Smooth muscle cell (in vitro differentiated cells): ENCODE data around the gene PPM1M. TPM values are rescaled to one million over a fixed set of nuclear protein-coding genes. Genes with fewer than 3 reads are reported as not detected.

Source experiments
- DNase-seq: peaks from one replicate; lab custom pipeline; 2025; ENCODE audit not compliant: unreplicated experiment; lab: John Stamatoyannopoulos, UW
- H2AFZ ChIP-seq: fragments of 200-600 bp; sonication (generic); 2 replicates; pipeline ENCODE4 v1.6.0; 2016; ENCODE audit warnings: antibody characterized with exemption, low read depth, mild to moderate bottlenecking
- H3F3A ChIP-seq: fragments of 200-600 bp; sonication (generic); 2 replicates; pipeline ENCODE4 v1.6.0; 2017; ENCODE audit warnings: antibody characterized with exemption, low read depth
- H3K27ac ChIP-seq: fragments of 200-600 bp; sonication (generic); 2 replicates; pipeline ENCODE4 v1.5.1; 2016; ENCODE audit warnings: low read depth, mild to moderate bottlenecking
- H3K27me3 ChIP-seq: fragments of 200-600 bp; sonication (generic); 2 replicates; pipeline ENCODE4 v1.6.1; 2016; ENCODE audit warnings: low read depth, mild to moderate bottlenecking
- H3K36me3 ChIP-seq: fragments of 200-600 bp; sonication (generic); 2 replicates; pipeline ENCODE4 v1.5.1; 2016; ENCODE audit warnings: low read depth
- H3K4me1 ChIP-seq: fragments of 200-600 bp; sonication (generic); 2 replicates; pipeline ENCODE4 v1.5.1; 2016; ENCODE audit warnings: low read depth
- H3K4me2 ChIP-seq: fragments of 200-600 bp; sonication (generic); 2 replicates; pipeline ENCODE4 v1.6.0; 2016; ENCODE audit warnings: mild to moderate bottlenecking
- H3K4me3 ChIP-seq: fragments of 200-600 bp; sonication (generic); 2 replicates; pipeline ENCODE4 v1.5.1; 2016; ENCODE audit warnings: mild to moderate bottlenecking
- H3K79me2 ChIP-seq: fragments of 200-600 bp; sonication (generic); 2 replicates; pipeline ENCODE4 v1.6.0; 2016; ENCODE audit warnings: low read depth, mild to moderate bottlenecking
- H3K9ac ChIP-seq: fragments of 200-600 bp; sonication (generic); 2 replicates; pipeline ENCODE4 v1.6.0; 2016; ENCODE audit warnings: low read depth
- H3K9me3 ChIP-seq: fragments of 200-600 bp; sonication (generic); replicated peaks from 2 replicates; pipeline ENCODE4 v1.5.1; 2016; ENCODE audit warnings: low read depth
- H4K20me1 ChIP-seq: fragments of 200-600 bp; sonication (generic); 2 replicates; pipeline ENCODE4 v1.6.0; 2016; ENCODE audit warnings: low read depth
- WGBS: methylation state at CpG from one replicate; pipeline ENCODE4 v1.1.7; 2016; ENCODE audit warnings: low lambda C conversion rate; 5-methylcytosine and 5-hydroxymethylcytosine counted together
- polyA plus RNA-seq: library from polyadenylated mRNA; unstranded; fragments of >200 nt; fragmentation: Nextera tagmentation; extraction: Ambion mirVana; gene quantifications from 2 replicates; pipeline ENCODE4 v1.2.1, GENCODE V29; 2016
- total RNA-seq: library from RNA; depleted of rRNA; stranded (reverse); fragments of >200 nt; gene quantifications from 2 replicates; pipeline ENCODE4 v1.2.3, GENCODE V29; 2014
- TF ChIP-seq, protein P1 (sequence below): fragments of 200-600 bp; sonication (generic); IDR thresholded peaks from 2 replicates; pipeline ENCODE4 v1.5.1; 2017; ENCODE audit warnings: borderline replicate concordance, mild to moderate bottlenecking, antibody characterized with exemption; ENCODE audit not compliant: insufficient read depth, poor library complexity, severe bottlenecking

PPM1M gene
- total and polyA plus RNA-seq, 2 experiments from 2014 or later = 7.0 to 11.0 TPM

DNA sequence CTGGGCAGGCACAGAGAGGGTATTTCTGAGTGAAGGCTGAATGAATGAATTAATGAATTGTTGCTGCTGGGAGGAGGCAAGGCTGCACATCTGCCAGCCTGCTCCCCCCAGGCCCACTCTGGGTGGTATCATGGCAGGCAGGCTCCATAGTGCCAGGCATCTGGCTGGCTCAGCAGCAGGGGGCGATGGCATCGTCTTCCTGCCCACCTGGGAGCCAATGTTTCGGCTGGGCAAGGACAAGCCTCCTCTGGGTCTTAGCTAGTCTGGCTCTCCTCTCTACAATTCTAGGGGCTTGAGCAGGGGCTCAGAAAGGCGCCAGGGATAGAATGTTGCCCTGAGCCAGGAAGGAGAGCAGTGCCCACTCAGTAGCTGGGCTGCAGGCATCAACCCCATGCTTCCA is 18.4 kb upstream of the PPM1M start:
- H3K4me3 ChIP-seq = no peak overlapping the region
- no peaks in the 10 kb centered on the region for H3K27me3 ChIP-seq
- TF ChIP-seq, protein P1, sequence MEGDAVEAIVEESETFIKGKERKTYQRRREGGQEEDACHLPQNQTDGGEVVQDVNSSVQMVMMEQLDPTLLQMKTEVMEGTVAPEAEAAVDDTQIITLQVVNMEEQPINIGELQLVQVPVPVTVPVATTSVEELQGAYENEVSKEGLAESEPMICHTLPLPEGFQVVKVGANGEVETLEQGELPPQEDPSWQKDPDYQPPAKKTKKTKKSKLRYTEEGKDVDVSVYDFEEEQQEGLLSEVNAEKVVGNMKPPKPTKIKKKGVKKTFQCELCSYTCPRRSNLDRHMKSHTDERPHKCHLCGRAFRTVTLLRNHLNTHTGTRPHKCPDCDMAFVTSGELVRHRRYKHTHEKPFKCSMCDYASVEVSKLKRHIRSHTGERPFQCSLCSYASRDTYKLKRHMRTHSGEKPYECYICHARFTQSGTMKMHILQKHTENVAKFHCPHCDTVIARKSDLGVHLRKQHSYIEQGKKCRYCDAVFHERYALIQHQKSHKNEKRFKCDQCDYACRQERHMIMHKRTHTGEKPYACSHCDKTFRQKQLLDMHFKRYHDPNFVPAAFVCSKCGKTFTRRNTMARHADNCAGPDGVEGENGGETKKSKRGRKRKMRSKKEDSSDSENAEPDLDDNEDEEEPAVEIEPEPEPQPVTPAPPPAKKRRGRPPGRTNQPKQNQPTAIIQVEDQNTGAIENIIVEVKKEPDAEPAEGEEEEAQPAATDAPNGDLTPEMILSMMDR = no peak
- 89% methylated on average over 4 of the region's 4 CpGs for WGBS
- no peaks in the 10 kb centered on the region for H3K79me2 ChIP-seq
- no peaks in the 10 kb centered on the region for H3K9me3 ChIP-seq
- no peaks in the 10 kb centered on the region for H3K4me1 ChIP-seq
- peaks cover 22% of the 10 kb centered on the region for H4K20me1 ChIP-seq
- no peak overlapping the region for H3K4me2 ChIP-seq
- no peaks in the 10 kb centered on the region for H3K36me3 ChIP-seq
- no peak overlapping the region for H3K27ac ChIP-seq
- no peak overlapping the region for H2AFZ ChIP-seq
- DNase-seq = no peak
- H3K9ac ChIP-seq = no peak overlapping the region
- no peaks in the 10 kb centered on the region for H3F3A ChIP-seq

DNA sequence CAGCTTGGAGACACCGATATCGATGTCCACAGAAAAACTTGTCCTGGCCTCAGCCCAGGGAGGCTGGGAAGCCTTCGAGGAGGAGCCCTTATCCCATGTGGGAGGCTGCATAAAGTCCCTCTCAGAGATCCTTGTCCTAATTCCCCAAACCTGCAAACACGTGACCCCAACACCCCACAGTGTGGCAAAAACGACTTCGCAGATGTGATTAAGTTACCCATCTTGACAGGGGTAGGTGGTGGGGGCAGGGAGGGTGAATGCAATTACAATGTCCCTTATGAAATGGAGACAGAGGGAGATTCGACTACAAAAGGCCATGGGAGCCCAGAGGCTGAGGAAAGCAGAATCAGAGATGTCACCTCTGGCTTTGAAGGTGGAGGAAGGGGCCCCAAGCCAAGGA is 17.8 kb upstream of the PPM1M start:
- no peaks in the 10 kb centered on the region for H3K9me3 ChIP-seq
- H3K4me3 ChIP-seq = no peak overlapping the region
- H3K36me3 ChIP-seq = no peaks in the 10 kb centered on the region
- no peaks in the 10 kb centered on the region for H3F3A ChIP-seq
- no peak for DNase-seq
- no peak overlapping the region for H2AFZ ChIP-seq
- no peak overlapping the region for H3K4me2 ChIP-seq
- H3K27ac ChIP-seq = no peak overlapping the region
- H3K27me3 ChIP-seq = no peaks in the 10 kb centered on the region
- TF ChIP-seq, protein P1 = no peak
- H3K4me1 ChIP-seq = no peaks in the 10 kb centered on the region
- peaks cover 3% of the 10 kb centered on the region for H3K79me2 ChIP-seq
- H3K9ac ChIP-seq = no peak overlapping the region
- peaks cover 29% of the 10 kb centered on the region for H4K20me1 ChIP-seq
- 90% methylated on average over 7 of the region's 7 CpGs for WGBS

DNA sequence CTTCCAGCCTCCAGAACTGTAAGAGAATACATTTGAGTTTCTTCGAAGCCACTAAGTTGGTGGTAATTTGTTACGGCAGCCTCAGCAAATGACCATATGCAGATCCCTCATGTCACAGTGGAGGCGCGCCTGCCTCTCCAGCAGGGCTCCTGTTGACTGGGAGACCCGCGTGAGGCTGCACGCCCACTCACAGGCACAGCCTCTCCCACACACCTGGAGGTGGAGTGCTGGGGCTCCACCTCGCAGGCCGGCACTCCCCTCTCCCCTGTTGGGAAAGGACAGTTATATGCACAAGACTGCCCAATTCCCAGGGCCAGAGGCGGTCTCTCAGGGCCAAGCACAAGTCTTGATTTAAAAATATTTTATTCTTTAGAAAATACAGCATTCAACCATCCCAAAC is 17.3 kb upstream of the PPM1M start:
- Histone ChIP-seq H3K36me3 (no peaks in the 10 kb centered on the region), H3K27ac (no peak overlapping the region), H3K4me2 (no peak overlapping the region), H3K79me2 (peaks cover 5% of the 10 kb centered on the region), H3K27me3 (no peaks in the 10 kb centered on the region), H3K9me3 (no peaks in the 10 kb centered on the region), H3K4me1 (no peaks in the 10 kb centered on the region), H2AFZ (no peak overlapping the region), H3K4me3 (no peak overlapping the region), H3F3A (no peaks in the 10 kb centered on the region), H4K20me1 (peaks cover 34% of the 10 kb centered on the region), H3K9ac (no peak overlapping the region)
- TF ChIP-seq, protein P1 = no peak
- 97% methylated on average over 10 of the region's 10 CpGs for WGBS
- no peak for DNase-seq

DNA sequence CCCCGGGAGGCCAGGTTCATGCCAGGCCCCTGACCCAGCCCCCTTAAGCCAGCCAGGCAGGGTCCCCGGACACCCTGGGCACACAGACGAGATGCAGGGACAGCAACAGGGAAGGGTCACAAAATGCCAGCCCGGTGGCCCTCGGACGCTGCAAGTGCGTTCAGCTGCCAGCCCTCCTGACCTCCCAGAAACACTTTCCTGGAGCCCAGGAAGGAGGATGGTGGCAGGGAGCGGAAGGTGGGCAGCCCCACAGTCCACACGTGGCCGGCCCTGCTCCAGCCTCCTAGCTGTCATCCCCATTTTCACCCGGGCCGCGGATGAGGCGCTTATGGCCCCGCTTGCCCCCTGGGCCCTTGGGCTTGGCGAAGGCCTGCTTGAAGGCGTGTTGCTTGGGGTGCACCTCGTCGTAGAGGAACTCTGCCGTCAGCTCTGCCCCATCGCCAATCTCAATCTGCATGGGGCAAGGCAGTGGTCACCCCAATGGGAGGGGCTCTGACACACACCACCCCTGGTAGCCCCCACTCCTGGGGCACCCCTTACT is 16.7 kb upstream of the PPM1M start:
- no peak overlapping the region for H3K27ac ChIP-seq
- H3K36me3 ChIP-seq = no peaks in the 10 kb centered on the region
- H4K20me1 ChIP-seq = peaks cover 37% of the 10 kb centered on the region
- TF ChIP-seq, protein P1 = no peak
- 99% methylated on average over 21 of the region's 21 CpGs for WGBS
- peaks cover 5% of the 10 kb centered on the region for H3K79me2 ChIP-seq
- H3K9me3 ChIP-seq = no peaks in the 10 kb centered on the region
- no peak overlapping the region for H3K4me2 ChIP-seq
- DNase-seq = no peak
- H3K9ac ChIP-seq = no peak overlapping the region
- H3K4me1 ChIP-seq = no peaks in the 10 kb centered on the region
- H3F3A ChIP-seq = no peaks in the 10 kb centered on the region
- no peak overlapping the region for H2AFZ ChIP-seq
- no peaks in the 10 kb centered on the region for H3K27me3 ChIP-seq
- no peak overlapping the region for H3K4me3 ChIP-seq
